ENCODE data around the gene AGER.
A peak's percentile ranks its signal among the peaks of the same experiment; 100 is the strongest.
"Not testable (repeated sequence)": the region's sequence is repeated elsewhere in the genome, so short reads cannot be mapped to it uniquely, and the experiment has no call there.

The AGER gene

GRCh38 chr6:32213649-32214048 lies 29.6 kb upstream of the AGER start:
- no peak overlapping the region for H3K27ac Mint-ChIP-seq
- H3K9me3 Mint-ChIP-seq, result no peaks in the 10 kb centered on the region
- no peak for DNase-seq
- TF ChIP-seq, protein P1, sequence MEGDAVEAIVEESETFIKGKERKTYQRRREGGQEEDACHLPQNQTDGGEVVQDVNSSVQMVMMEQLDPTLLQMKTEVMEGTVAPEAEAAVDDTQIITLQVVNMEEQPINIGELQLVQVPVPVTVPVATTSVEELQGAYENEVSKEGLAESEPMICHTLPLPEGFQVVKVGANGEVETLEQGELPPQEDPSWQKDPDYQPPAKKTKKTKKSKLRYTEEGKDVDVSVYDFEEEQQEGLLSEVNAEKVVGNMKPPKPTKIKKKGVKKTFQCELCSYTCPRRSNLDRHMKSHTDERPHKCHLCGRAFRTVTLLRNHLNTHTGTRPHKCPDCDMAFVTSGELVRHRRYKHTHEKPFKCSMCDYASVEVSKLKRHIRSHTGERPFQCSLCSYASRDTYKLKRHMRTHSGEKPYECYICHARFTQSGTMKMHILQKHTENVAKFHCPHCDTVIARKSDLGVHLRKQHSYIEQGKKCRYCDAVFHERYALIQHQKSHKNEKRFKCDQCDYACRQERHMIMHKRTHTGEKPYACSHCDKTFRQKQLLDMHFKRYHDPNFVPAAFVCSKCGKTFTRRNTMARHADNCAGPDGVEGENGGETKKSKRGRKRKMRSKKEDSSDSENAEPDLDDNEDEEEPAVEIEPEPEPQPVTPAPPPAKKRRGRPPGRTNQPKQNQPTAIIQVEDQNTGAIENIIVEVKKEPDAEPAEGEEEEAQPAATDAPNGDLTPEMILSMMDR (IDR thresholded peaks at IDR 0.05), result no peak
- no peaks in the 10 kb centered on the region for H3K36me3 Mint-ChIP-seq (ENCODE audit: low read depth)
- no peak overlapping the region for H3K4me3 Mint-ChIP-seq
- no peaks in the 10 kb centered on the region for H3K4me1 Mint-ChIP-seq
- H3K27me3 Mint-ChIP-seq (ENCODE audit: low read depth, poor library complexity), result peaks cover 10% of the 10 kb centered on the region

GRCh38 chr6:32212076-32212760 lies 28.2 kb upstream of the AGER start:
- H3K4me1 Mint-ChIP-seq, result no peaks in the 10 kb centered on the region
- H3K27ac Mint-ChIP-seq, result no peak overlapping the region
- H3K9me3 Mint-ChIP-seq, result no peaks in the 10 kb centered on the region
- TF ChIP-seq, protein P1 (IDR thresholded peaks at IDR 0.05), result no peak
- peaks cover 10% of the 10 kb centered on the region for H3K27me3 Mint-ChIP-seq (ENCODE audit: low read depth, poor library complexity)
- no peaks in the 10 kb centered on the region for H3K36me3 Mint-ChIP-seq (ENCODE audit: low read depth)
- DNase-seq, result no peak
- no peak overlapping the region for H3K4me3 Mint-ChIP-seq

DNA sequence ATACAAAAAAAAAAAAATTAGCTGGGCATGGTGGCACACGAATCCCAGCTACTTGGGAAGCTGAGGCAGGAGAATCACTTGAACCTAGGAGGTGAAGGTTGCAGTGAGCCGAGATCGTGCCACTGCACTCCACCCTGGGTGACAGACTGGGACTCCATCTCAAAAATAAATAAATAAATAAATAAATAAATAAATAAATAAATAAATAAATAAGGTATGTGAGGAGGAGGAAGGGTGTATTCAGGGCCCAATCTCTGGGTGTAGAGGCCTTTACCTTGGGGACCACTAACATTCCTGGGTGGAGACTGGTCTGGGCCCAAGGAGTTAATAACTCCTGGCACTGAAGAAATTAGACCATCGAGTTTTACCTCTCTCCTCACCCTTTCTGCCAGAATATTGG lies 27.4 kb upstream of the AGER start:
- H3K4me3 Mint-ChIP-seq; DNase-seq; H3K27ac Mint-ChIP-seq; H3K9me3 Mint-ChIP-seq; H3K36me3 Mint-ChIP-seq (ENCODE audit: low read depth); H3K4me1 Mint-ChIP-seq: not testable (repeated sequence)
- H3K27me3 Mint-ChIP-seq (ENCODE audit: low read depth, poor library complexity), result peaks cover 11% of the 10 kb centered on the region

DNA sequence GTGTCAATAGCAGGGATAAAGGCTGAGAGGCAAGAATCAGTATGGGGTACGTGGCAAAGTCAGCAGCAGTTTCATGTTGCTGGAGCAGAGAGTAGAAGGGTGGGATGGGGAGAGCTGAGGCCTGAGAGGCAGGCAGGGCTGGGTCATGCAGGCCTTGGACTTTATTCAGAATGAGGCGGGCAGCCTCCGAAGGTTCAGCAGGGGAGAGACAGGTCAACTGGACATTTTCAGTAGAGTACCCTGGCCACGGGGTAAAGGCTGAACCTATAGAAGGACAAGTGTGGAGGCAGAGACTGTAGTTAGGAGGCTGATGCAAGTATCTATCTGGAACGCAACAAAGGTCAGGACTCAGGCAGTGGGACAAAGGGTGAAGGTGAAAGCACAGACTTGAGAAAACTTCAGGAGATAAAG lies 26.1 kb upstream of the AGER start:
- no peak for DNase-seq
- Mint-ChIP-seq H3K4me1 (no peaks in the 10 kb centered on the region), H3K27ac (peak overlapping the region; percentile 19), H3K4me3 (no peak overlapping the region), H3K36me3 (ENCODE audit: low read depth) (no peaks in the 10 kb centered on the region), H3K27me3 (ENCODE audit: low read depth, poor library complexity) (peaks cover 21% of the 10 kb centered on the region), H3K9me3 (peaks cover 8% of the 10 kb centered on the region)
- TF ChIP-seq, protein P1 (IDR thresholded peaks at IDR 0.05), result no peak

DNA sequence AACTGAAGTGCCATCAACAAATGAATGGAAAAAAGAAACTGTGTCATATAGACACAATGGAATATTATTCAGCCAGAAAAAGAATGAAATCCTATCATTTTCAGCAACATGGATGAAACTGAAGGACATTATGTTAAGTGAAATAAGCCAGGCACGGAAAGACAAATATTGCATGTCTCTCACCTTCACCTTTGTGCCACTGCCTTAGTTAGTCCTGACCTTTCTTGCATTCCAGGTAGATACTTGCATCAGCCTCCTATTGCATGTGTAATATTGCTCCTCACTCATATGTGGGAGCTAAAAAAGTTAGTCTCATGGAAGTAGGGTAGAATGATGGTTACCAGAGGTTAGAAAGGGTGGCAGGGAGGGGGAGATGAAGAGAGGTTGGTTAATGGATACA lies 24.9 kb upstream of the AGER start:
- no peak overlapping the region for H3K27ac Mint-ChIP-seq
- peaks cover 5% of the 10 kb centered on the region for H3K4me1 Mint-ChIP-seq
- H3K4me3 Mint-ChIP-seq, result no peak overlapping the region
- H3K27me3 Mint-ChIP-seq (ENCODE audit: low read depth, poor library complexity), result peaks cover 21% of the 10 kb centered on the region
- DNase-seq, result no peak
- peaks cover 8% of the 10 kb centered on the region for H3K9me3 Mint-ChIP-seq
- no peaks in the 10 kb centered on the region for H3K36me3 Mint-ChIP-seq (ENCODE audit: low read depth)
- TF ChIP-seq, protein P1 (IDR thresholded peaks at IDR 0.05), result no peak

- no peak overlapping the region for H3K27ac Mint-ChIP-seq
- H3K36me3 Mint-ChIP-seq (ENCODE audit: low read depth), result no peaks in the 10 kb centered on the region
- H3K4me1 Mint-ChIP-seq, result peaks cover 16% of the 10 kb centered on the region
- H3K9me3 Mint-ChIP-seq, result peaks cover 8% of the 10 kb centered on the region
- TF ChIP-seq, protein P1 (IDR thresholded peaks at IDR 0.05), result no peak
- no peak overlapping the region for H3K4me3 Mint-ChIP-seq
- peaks cover 18% of the 10 kb centered on the region for H3K27me3 Mint-ChIP-seq (ENCODE audit: low read depth, poor library complexity)
- DNase-seq, result no peak
Observed at GRCh38 chr6:32204268-32204715, 20.2 kb upstream of the AGER start.
